Measurements from ENCODE around the gene COLEC11. TPM values are rescaled to one million over a fixed set of nuclear protein-coding genes. Genes with fewer than 3 reads are reported as not detected.

COLEC11 gene
- total and polyA plus RNA-seq, 10 of the 15 experiments (the other 5 are each of a cell fraction or from before 2014, with no cell fraction given), result 0.08 to 0.74 (median 0.14) TPM; not detected in 4

DNA sequence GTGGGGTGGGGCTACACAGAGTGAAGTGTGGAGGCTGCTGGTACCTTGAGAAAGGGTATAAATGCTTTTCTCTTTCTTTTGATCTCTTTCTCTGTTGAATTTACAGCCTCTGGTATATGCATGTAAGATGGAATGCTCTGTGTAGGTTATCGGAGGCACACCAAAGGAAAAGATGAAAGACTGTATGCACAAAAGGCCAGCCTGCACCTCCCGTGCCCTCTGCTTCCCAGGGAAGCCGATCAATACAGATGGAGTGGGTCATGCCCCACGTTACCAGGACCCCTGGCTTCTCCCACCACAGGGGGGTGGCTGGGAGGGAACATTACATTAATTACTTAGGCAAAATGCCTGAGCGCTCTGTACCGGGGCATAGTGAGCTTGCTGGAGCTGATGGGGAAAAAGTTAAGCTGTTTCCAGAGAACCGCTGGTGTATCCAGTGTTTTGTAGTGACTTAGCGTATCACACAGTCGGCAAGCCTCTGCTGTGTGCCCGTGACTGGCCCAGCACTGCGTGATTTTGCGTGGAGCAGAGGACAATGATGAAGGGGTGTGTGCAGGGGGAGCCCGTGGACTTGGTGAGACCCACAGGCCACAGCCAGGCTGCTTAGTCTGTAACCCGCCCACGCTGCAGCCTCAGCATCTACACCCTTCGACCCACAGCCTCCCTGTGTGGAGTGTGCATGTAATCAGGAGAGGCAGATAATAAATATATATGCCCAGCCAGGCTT, 71.1 kb downstream of the COLEC11 start:
- Histone ChIP-seq H3K27ac (ENCODE audit: control insufficient read depth, insufficient read depth) (no peak overlapping the region), H3K36me3 (ENCODE audit: control insufficient read depth in 2 of 2, insufficient read depth in 2 of 2, low read length in 1 of 2) (no peaks in the 10 kb centered on the region), H3K9me3 (replicated peaks; ENCODE audit: control insufficient read depth, insufficient read depth, low read length) (no peaks in the 10 kb centered on the region), H3K27me3 (replicated peaks in 1 of 2; ENCODE audit: control insufficient read depth in 2 of 2, insufficient read depth in 2 of 2, low read length in 1 of 2) (no peaks in the 10 kb centered on the region), H3K9ac (ENCODE audit: control insufficient read depth, insufficient read depth, low read length) (no peak overlapping the region), H4K20me1 (ENCODE audit: control insufficient read depth, insufficient read depth) (no peaks in the 10 kb centered on the region), H3K4me3 (no peak overlapping the region), H2AFZ (ENCODE audit: control insufficient read depth, low read depth, low read length) (no peak overlapping the region), H3K79me2 (ENCODE audit: control insufficient read depth, insufficient read depth, low read length) (no peaks in the 10 kb centered on the region), H3K4me2 (ENCODE audit: control insufficient read depth, insufficient read depth) (no peak overlapping the region), H3K4me1 (ENCODE audit: control insufficient read depth, insufficient read depth, low read length) (peaks cover 7% of the 10 kb centered on the region)
- ChIA-PET POLR2A (no interaction called here), RAD21 (ENCODE audit: unreplicated experiment) (interaction anchor here (0.6 kb wide), 1 partner anchor 61 kb away, joined by 4 read pairs; no protein-coding TSS in a partner anchor), SMC1A (ENCODE audit: uncharacterized antibody, unreplicated experiment) (interaction anchor here (1.5 kb wide), 1 partner anchor 14 kb away, joined by 5 read pairs; no protein-coding TSS in a partner anchor), CTCF (interaction anchor here (0.7 kb wide), 1 partner anchor 14 kb away, joined by 3 read pairs; no protein-coding TSS in a partner anchor)
- intact Hi-C loops (cut with micrococcal nuclease; ENCODE audit: unreplicated experiment) (no loop called here), in situ Hi-C loops (cut with MboI) (no loop called here)
- no TSS peak for BruUV-seq (replicated peaks)
- DNase-seq (ENCODE audit: low read depth, low spot score), result no peak
- TF ChIP-seq SP1 (IDR thresholded peaks at IDR 0.05; ENCODE audit: low read depth, low read length) (no peak), ZNF622 (IDR thresholded peaks at IDR 0.05) (no peak), SUZ12 (IDR thresholded peaks at IDR 0.05; ENCODE audit: unreplicated experiment) (no peak), GABPA (IDR thresholded peaks at IDR 0.05; ENCODE audit: low read depth) (no peak), HDAC6 (IDR thresholded peaks at IDR 0.05; ENCODE audit: unreplicated experiment) (no peak), RBBP5 (conservative IDR thresholded peaks at IDR 0.05) (no peak), ASH2L (IDR thresholded peaks at IDR 0.05; ENCODE audit: borderline replicate concordance, low read depth) (no peak), MYC (IDR thresholded peaks at IDR 0.05; ENCODE audit: insufficient read depth, insufficient read length, insufficient replicate concordance, low read length, severe bottlenecking) (no peak), LARP7 (IDR thresholded peaks at IDR 0.05) (no peak), CHD2 (IDR thresholded peaks at IDR 0.05; ENCODE audit: borderline replicate concordance, low read depth, low read length) (no peak), KDM1A (IDR thresholded peaks at IDR 0.05; ENCODE audit: borderline replicate concordance) (no peak), IKZF1 (conservative IDR thresholded peaks at IDR 0.05) (no peak)
- TF ChIP-seq, protein P1, sequence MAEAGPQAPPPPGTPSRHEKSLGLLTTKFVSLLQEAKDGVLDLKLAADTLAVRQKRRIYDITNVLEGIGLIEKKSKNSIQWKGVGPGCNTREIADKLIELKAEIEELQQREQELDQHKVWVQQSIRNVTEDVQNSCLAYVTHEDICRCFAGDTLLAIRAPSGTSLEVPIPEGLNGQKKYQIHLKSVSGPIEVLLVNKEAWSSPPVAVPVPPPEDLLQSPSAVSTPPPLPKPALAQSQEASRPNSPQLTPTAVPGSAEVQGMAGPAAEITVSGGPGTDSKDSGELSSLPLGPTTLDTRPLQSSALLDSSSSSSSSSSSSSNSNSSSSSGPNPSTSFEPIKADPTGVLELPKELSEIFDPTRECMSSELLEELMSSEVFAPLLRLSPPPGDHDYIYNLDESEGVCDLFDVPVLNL (IDR thresholded peaks at IDR 0.05; ENCODE audit: low read depth, low read length), result no peak
- TF ChIP-seq, protein P2, sequence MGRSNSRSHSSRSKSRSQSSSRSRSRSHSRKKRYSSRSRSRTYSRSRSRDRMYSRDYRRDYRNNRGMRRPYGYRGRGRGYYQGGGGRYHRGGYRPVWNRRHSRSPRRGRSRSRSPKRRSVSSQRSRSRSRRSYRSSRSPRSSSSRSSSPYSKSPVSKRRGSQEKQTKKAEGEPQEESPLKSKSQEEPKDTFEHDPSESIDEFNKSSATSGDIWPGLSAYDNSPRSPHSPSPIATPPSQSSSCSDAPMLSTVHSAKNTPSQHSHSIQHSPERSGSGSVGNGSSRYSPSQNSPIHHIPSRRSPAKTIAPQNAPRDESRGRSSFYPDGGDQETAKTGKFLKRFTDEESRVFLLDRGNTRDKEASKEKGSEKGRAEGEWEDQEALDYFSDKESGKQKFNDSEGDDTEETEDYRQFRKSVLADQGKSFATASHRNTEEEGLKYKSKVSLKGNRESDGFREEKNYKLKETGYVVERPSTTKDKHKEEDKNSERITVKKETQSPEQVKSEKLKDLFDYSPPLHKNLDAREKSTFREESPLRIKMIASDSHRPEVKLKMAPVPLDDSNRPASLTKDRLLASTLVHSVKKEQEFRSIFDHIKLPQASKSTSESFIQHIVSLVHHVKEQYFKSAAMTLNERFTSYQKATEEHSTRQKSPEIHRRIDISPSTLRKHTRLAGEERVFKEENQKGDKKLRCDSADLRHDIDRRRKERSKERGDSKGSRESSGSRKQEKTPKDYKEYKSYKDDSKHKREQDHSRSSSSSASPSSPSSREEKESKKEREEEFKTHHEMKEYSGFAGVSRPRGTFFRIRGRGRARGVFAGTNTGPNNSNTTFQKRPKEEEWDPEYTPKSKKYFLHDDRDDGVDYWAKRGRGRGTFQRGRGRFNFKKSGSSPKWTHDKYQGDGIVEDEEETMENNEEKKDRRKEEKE (IDR thresholded peaks at IDR 0.05), result no peak
- TF ChIP-seq, protein P3, sequence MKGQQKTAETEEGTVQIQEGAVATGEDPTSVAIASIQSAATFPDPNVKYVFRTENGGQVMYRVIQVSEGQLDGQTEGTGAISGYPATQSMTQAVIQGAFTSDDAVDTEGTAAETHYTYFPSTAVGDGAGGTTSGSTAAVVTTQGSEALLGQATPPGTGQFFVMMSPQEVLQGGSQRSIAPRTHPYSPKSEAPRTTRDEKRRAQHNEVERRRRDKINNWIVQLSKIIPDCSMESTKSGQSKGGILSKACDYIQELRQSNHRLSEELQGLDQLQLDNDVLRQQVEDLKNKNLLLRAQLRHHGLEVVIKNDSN (IDR thresholded peaks at IDR 0.05; ENCODE audit: borderline replicate concordance, extremely low read length, insufficient read depth, low read depth, low read length), result no peak
- FAIRE-seq, result no peak
- WGBS (ENCODE audit: insufficient coverage, insufficient replicate concordance, low lambda C conversion rate, missing lambda C conversion rate), result 90% methylated on average over 16 of the region's 16 CpGs
- no peak for ATAC-seq

Measured in GM12878 (cell line).